Cerebellar nuclear complex (tissue), 1 donor: ENCODE results near the gene ALK.

ENCODE experiments used
- DNase-seq, 2 experiments: peaks; one replicate each; lab custom pipeline; 2025; lab: John Stamatoyannopoulos, UW

Gene ALK

GRCh38 chr2:29714333-29714732 lies 207.1 kb downstream of the ALK start:
- DNase-seq: no peak

GRCh38 chr2:29706171-29706720 lies 215.1 kb downstream of the ALK start:
- DNase-seq: no peak

GRCh38 chr2:29705616-29706015 lies 215.8 kb downstream of the ALK start:
- no peak for DNase-seq

- no peak for DNase-seq
Measured at GRCh38 chr2:29703336-29703735, 218.1 kb downstream of the ALK start.

- DNase-seq: no peak
Measured at GRCh38 chr2:29702276-29702675, 219.1 kb downstream of the ALK start.

GRCh38 chr2:29700560-29700959 lies 220.8 kb downstream of the ALK start:
- DNase-seq: no peak

- DNase-seq: no peak
Measured at GRCh38 chr2:29699045-29699444, 222.3 kb downstream of the ALK start.

GRCh38 chr2:29698216-29698615 lies 223.2 kb downstream of the ALK start:
- no peak for DNase-seq

GRCh38 chr2:29697715-29698114 lies 223.7 kb downstream of the ALK start:
- DNase-seq: no peak

- no peak for DNase-seq
Measured at GRCh38 chr2:29697181-29697580, 224.2 kb downstream of the ALK start.

- no peak for DNase-seq
Measured at GRCh38 chr2:29694741-29695140, 226.6 kb downstream of the ALK start.

- no peak for DNase-seq
Measured at GRCh38 chr2:29691391-29691950, 229.9 kb downstream of the ALK start.

GRCh38 chr2:29689666-29690065 lies 231.7 kb downstream of the ALK start:
- DNase-seq: no peak

GRCh38 chr2:29688429-29688828 lies 233.0 kb downstream of the ALK start:
- DNase-seq: no peak

- no peak for DNase-seq
Measured at GRCh38 chr2:29687121-29687520, 234.3 kb downstream of the ALK start.

GRCh38 chr2:29676886-29677453 lies 244.4 kb downstream of the ALK start:
- DNase-seq: no peak

- DNase-seq: no peak
Measured at GRCh38 chr2:29664578-29664977, 256.8 kb downstream of the ALK start.

- DNase-seq: no peak
Measured at GRCh38 chr2:29663268-29663667, 258.1 kb downstream of the ALK start.

GRCh38 chr2:29662861-29663260 lies 258.5 kb downstream of the ALK start:
- no peak for DNase-seq

- no peak for DNase-seq
Measured at GRCh38 chr2:29660201-29660600, 261.2 kb downstream of the ALK start.

- no peak for DNase-seq
Measured at GRCh38 chr2:29659178-29659577, 262.2 kb downstream of the ALK start.

- DNase-seq: no peak
Measured at GRCh38 chr2:29657674-29658073, 263.7 kb downstream of the ALK start.

- no peak for DNase-seq
Measured at GRCh38 chr2:29655391-29656086, 265.8 kb downstream of the ALK start.
